ENCODE results near the gene KCNQ4. TPM values are rescaled to one million over a fixed set of nuclear protein-coding genes. Genes with fewer than 3 reads are reported as not detected.

The KCNQ4 gene
- total and polyA plus RNA-seq, 2 of the 13 experiments (the other 11 are each of a cell fraction or from before 2014, with no cell fraction given): 0.02 to 0.09 TPM

DNA sequence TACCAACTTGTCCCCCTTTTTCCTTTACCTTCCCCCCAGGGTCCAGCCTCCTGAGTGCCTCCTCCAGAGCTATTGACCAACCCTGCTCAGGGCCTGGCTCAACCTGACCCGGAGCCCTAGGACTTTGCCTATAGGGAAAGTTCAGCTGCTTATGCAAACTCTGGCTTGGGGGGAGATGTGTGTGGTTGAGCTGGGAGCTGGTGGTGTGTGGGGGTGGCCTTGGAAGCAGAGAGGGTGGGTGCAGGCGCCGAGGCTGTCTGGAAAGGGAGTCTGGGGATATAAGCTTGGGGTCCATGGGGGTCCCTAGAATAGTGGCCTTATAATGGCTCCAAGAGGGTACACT is 14.1 kb downstream of the KCNQ4 start (continued):
- no peak for TF ChIP-seq ZNF318 (CRISPR knock-in tag; IDR thresholded peaks at IDR 0.05)
- TF ChIP-seq STAG1 (CRISPR knock-in tag; IDR thresholded peaks at IDR 0.05): no peak
- TF ChIP-seq RBAK (CRISPR knock-in tag; IDR thresholded peaks at IDR 0.05): no peak
- no peak for TF ChIP-seq ZEB1 (IDR thresholded peaks at IDR 0.05; ENCODE audit: insufficient replicate concordance, low read depth)
- TF ChIP-seq ZNF441 (CRISPR knock-in tag; IDR thresholded peaks at IDR 0.05; ENCODE audit: borderline replicate concordance): no peak
- no peak for TF ChIP-seq ZNF549 (CRISPR knock-in tag; IDR thresholded peaks at IDR 0.05)
- TF ChIP-seq TFDP2 (CRISPR knock-in tag; IDR thresholded peaks at IDR 0.05): no peak
- TF ChIP-seq ZNF83 (CRISPR knock-in tag; IDR thresholded peaks at IDR 0.05; ENCODE audit: borderline replicate concordance): no peak
- no peak for TF ChIP-seq ZFP90 (CRISPR knock-in tag; IDR thresholded peaks at IDR 0.05; ENCODE audit: borderline replicate concordance)
- no peak for TF ChIP-seq HCFC1 (IDR thresholded peaks at IDR 0.05; ENCODE audit: low read depth, low read length)

Measured in HepG2 (cell line).